Loucy (cell line): ENCODE data around the gene COL17A1.

ENCODE experiments used
- H2AFZ ChIP-seq: fragments of 200-600 bp; sonication (generic); 2 replicates; pipeline ENCODE4 v1.6.0; 2016; ENCODE audit warnings: antibody characterized with exemption, mild to moderate bottlenecking, low read length, moderate library complexity
- H3F3A ChIP-seq: fragments of 200-600 bp; 2 replicates; pipeline ENCODE4 v1.6.0; 2016; ENCODE audit warnings: antibody characterized with exemption, low read depth, mild to moderate bottlenecking
- H3K27me3 ChIP-seq: fragments of 200-600 bp; sonication (generic); 2 replicates; pipeline ENCODE4 v1.6.1; 2014; ENCODE audit warnings: low read length, mild to moderate bottlenecking; ENCODE audit not compliant: insufficient read depth, poor library complexity, severe bottlenecking
- H3K36me3 ChIP-seq: fragments of 200-600 bp; sonication (generic); 2 replicates; pipeline ENCODE4 v1.6.1; 2016; ENCODE audit warnings: low read length; ENCODE audit not compliant: insufficient read depth
- H3K4me1 ChIP-seq: fragments of 200-600 bp; sonication (generic); 2 replicates; pipeline ENCODE4 v1.5.1; 2014; ENCODE audit warnings: low read length, mild to moderate bottlenecking; ENCODE audit not compliant: insufficient read depth, poor library complexity, severe bottlenecking
- H3K4me2 ChIP-seq: fragments of 200-600 bp; sonication (generic); 2 replicates; pipeline ENCODE4 v1.6.0; 2014; ENCODE audit warnings: antibody characterized with exemption, low read length, low read depth, mild to moderate bottlenecking; ENCODE audit not compliant: poor library complexity, severe bottlenecking
- H3K4me3 ChIP-seq: fragments of 200-600 bp; sonication (generic); 2 replicates; pipeline ENCODE4 v1.5.1; 2014; ENCODE audit warnings: low read length, mild to moderate bottlenecking, mixed read lengths; ENCODE audit not compliant: poor library complexity, severe bottlenecking
- H3K79me2 ChIP-seq: fragments of 200-600 bp; sonication (generic); 2 replicates; pipeline ENCODE4 v1.6.1; 2014; ENCODE audit warnings: low read length; ENCODE audit not compliant: insufficient read depth
- H3K9ac ChIP-seq: fragments of 200-600 bp; sonication (generic); 2 replicates; pipeline ENCODE4 v1.6.0; 2014; ENCODE audit warnings: mild to moderate bottlenecking, low read depth, low read length, moderate library complexity; ENCODE audit not compliant: poor library complexity, severe bottlenecking
- H3K9me2 ChIP-seq: fragments of 200-600 bp; sonication (generic); replicated peaks from 2 replicates; pipeline ENCODE4 v1.6.1; 2016; ENCODE audit warnings: low read depth, low read length, mixed read lengths
- H3K9me3 ChIP-seq: fragments of 200-600 bp; sonication (generic); 2 replicates; pipeline ENCODE4 v1.6.1; 2014; ENCODE audit warnings: mild to moderate bottlenecking, antibody characterized with exemption, low read length, low read depth; ENCODE audit not compliant: insufficient read depth
- H4K20me1 ChIP-seq: fragments of 200-600 bp; sonication (generic); 2 replicates; pipeline ENCODE4 v1.6.0; 2014; ENCODE audit warnings: antibody characterized with exemption, low read length, mild to moderate bottlenecking; ENCODE audit not compliant: insufficient read depth, poor library complexity, severe bottlenecking
- EZH2phosphoT487 ChIP-seq: fragments of 200-600 bp; IDR thresholded peaks from 2 replicates; pipeline ENCODE4 v1.6.1; 2018; ENCODE audit warnings: antibody characterized with exemption, mild to moderate bottlenecking, moderate library complexity, borderline replicate concordance
- TF ChIP-seq, protein P1 (sequence below): fragments of 200-600 bp; sonication (generic); conservative IDR thresholded peaks from 2 replicates; pipeline ENCODE4 v1.5.1; 2014; ENCODE audit warnings: mild to moderate bottlenecking, antibody characterized with exemption, low read length

The COL17A1 gene

DNA sequence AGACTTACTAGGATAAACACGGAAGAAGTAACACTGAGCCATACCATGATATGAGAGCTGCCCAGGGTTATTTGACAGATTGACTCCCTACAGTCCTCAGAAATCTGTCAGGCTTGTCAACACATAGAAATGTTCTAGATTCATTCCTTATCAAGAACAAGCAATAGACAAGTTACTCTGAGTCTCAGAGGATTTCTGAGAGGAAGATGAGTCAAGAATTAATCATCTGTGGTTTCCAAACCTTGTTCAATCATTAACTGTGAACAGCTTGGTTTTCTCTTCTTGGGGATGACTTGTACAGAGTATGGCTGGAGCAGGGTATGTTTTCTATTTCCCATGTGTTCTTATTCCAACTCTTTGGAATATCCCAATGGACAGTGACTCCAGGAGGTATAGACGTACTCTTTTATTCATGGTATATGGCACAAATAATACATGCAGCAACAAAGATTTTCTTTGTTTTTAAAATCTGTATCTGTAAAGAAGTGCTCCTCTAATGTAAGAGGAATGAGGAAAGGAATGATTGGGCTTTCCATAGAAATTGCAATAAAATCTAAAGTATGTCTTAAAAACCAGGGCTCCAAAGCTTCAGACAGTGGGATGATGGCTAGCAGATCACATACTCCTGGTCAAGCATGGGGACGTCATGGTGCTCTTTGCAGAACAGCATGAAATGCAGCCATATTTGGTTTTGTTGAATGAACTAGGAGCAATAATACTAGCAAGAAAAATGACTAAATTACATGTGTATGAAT, 24.4 kb upstream of the COL17A1 start:
- no peaks in the 10 kb centered on the region for H3K79me2 ChIP-seq
- H3K9me2 ChIP-seq: no peaks in the 10 kb centered on the region
- H4K20me1 ChIP-seq: no peaks in the 10 kb centered on the region
- H3F3A ChIP-seq: peaks cover 3% of the 10 kb centered on the region; the same call in 1 of the 2 replicates
- no peak overlapping the region for H3K9ac ChIP-seq
- H3K4me1 ChIP-seq: peaks cover 29% of the 10 kb centered on the region
- H3K27me3 ChIP-seq: no peaks in the 10 kb centered on the region
- H3K4me3 ChIP-seq: no peak overlapping the region
- H2AFZ ChIP-seq: no peak overlapping the region
- H3K36me3 ChIP-seq: no peaks in the 10 kb centered on the region
- H3K4me2 ChIP-seq: no peak overlapping the region
- no peaks in the 10 kb centered on the region for H3K9me3 ChIP-seq
- no peak for TF ChIP-seq EZH2phosphoT487
- TF ChIP-seq, protein P1, sequence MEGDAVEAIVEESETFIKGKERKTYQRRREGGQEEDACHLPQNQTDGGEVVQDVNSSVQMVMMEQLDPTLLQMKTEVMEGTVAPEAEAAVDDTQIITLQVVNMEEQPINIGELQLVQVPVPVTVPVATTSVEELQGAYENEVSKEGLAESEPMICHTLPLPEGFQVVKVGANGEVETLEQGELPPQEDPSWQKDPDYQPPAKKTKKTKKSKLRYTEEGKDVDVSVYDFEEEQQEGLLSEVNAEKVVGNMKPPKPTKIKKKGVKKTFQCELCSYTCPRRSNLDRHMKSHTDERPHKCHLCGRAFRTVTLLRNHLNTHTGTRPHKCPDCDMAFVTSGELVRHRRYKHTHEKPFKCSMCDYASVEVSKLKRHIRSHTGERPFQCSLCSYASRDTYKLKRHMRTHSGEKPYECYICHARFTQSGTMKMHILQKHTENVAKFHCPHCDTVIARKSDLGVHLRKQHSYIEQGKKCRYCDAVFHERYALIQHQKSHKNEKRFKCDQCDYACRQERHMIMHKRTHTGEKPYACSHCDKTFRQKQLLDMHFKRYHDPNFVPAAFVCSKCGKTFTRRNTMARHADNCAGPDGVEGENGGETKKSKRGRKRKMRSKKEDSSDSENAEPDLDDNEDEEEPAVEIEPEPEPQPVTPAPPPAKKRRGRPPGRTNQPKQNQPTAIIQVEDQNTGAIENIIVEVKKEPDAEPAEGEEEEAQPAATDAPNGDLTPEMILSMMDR: no peak

DNA sequence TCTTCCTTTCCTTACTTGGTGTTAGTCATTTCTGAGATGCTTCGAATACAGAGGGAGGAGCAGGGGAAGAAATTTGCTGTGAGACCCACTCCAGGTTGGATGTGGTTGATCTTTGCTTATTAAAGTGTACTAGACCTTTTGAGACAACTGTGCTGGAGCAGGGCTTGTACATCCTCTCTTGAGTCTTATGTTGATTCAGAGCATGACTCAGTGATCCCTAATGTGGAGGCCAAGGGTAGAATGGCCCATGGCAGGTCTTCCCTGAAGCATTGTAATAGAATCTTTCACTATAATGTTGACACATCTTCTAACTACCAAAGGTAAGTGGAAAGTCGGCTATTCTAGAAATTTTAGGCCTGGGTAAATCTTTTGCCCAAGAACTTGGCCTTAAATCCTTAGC, 19.2 kb upstream of the COL17A1 start:
- Histone ChIP-seq H3K27me3 (no peaks in the 10 kb centered on the region), H3K4me3 (no peak overlapping the region), H4K20me1 (no peaks in the 10 kb centered on the region), H2AFZ (no peak overlapping the region), H3K36me3 (no peaks in the 10 kb centered on the region), H3K9me3 (no peaks in the 10 kb centered on the region), H3F3A (no peaks in the 10 kb centered on the region), H3K4me2 (no peak overlapping the region), H3K79me2 (no peaks in the 10 kb centered on the region), H3K9ac (no peak overlapping the region), H3K4me1 (no peaks in the 10 kb centered on the region), H3K9me2 (no peaks in the 10 kb centered on the region)
- no peak for TF ChIP-seq EZH2phosphoT487
- TF ChIP-seq, protein P1: no peak

DNA sequence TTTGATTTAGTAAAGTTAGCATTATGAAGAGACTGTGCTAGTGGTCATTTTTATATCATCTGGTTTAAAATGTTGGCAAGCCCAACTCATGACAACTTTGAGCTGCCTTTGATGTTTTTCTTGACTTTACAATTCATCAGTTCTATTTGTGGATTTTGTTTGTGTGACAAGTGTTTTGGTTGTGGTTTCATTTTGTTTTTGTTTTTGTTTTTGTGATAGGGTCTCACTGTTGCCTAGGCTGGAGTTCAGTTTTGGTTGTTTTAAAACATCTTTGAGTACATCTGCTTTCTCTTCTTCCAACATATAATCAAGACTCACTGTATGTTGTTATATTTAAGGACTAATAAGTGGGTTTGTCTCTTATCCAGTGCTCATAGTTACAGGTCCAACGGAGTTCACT, 18.7 kb upstream of the COL17A1 start:
- H3K4me3 ChIP-seq: no peak overlapping the region
- H3K36me3 ChIP-seq: no peaks in the 10 kb centered on the region
- H3K4me1 ChIP-seq: no peaks in the 10 kb centered on the region
- no peaks in the 10 kb centered on the region for H3K79me2 ChIP-seq
- no peak overlapping the region for H3K9ac ChIP-seq
- TF ChIP-seq, protein P1: no peak
- TF ChIP-seq EZH2phosphoT487: no peak
- no peaks in the 10 kb centered on the region for H3K27me3 ChIP-seq
- H3F3A ChIP-seq: no peaks in the 10 kb centered on the region
- no peaks in the 10 kb centered on the region for H3K9me2 ChIP-seq
- no peak overlapping the region for H3K4me2 ChIP-seq
- H2AFZ ChIP-seq: no peak overlapping the region
- H3K9me3 ChIP-seq: no peaks in the 10 kb centered on the region
- no peaks in the 10 kb centered on the region for H4K20me1 ChIP-seq
